Measurements from ENCODE around the gene POR. TPM values are rescaled to one million over a fixed set of nuclear protein-coding genes. Genes with fewer than 3 reads are reported as not detected.
"Not testable (repeated sequence)": the region's sequence is repeated elsewhere in the genome, so short reads cannot be mapped to it uniquely, and the experiment has no call there.

Gene POR
- total RNA-seq, 1 experiment from 2014 or later = 168 TPM

- Histone ChIP-seq H3K9me3 (ENCODE audit: control insufficient read depth, insufficient read depth, low read depth, low read length) (no peaks in the 10 kb centered on the region), H3K4me3 (ENCODE audit: low read depth in 2 of 2, low read length in 2 of 2) (no peak overlapping the region), H3K4me1 (ENCODE audit: control insufficient read depth, insufficient read depth, low read length) (peaks cover 12% of the 10 kb centered on the region; the same call in 1 of the 2 replicates), H3K27me3 (ENCODE audit: control insufficient read depth, insufficient read depth, low read length) (no peaks in the 10 kb centered on the region), H3K27ac (ENCODE audit: low read length) (no peak overlapping the region), H3K36me3 (ENCODE audit: control insufficient read depth, insufficient read depth, low read length) (peaks cover 6% of the 10 kb centered on the region; the same call in 1 of the 2 replicates)
- ChIA-PET POLR2A (no interaction called here), CTCF (no interaction called here)
- DNase-seq (ENCODE audit: low read depth, low spot score) (no peak), ATAC-seq (no peak)
- no peak for TF ChIP-seq REST (IDR thresholded peaks at IDR 0.05; ENCODE audit: insufficient read depth in 1 of 2, low read depth in 2 of 2, low read length in 1 of 2)
- TF ChIP-seq CTCF (IDR thresholded peaks at IDR 0.05) = no peak
- no peak for TF ChIP-seq POLR2AphosphoS5 (IDR thresholded peaks at IDR 0.05; ENCODE audit: low read depth, low read length)
- TF ChIP-seq TCF7L2 (IDR thresholded peaks at IDR 0.05; ENCODE audit: low read depth, low read length) = no peak
- BruUV-seq (replicated peaks) = no TSS peak
- intact Hi-C loops (cut with micrococcal nuclease; ENCODE audit: unreplicated experiment) = no loop called here
- in situ Hi-C loops (cut with HindIII; ENCODE audit: low pct_unique_long_range_greater_than_20kb, low sequenced_read_pairs) = no loop called here
Measured at GRCh38 chr7:75881436-75882095, 33.4 kb upstream of the POR start.

GRCh38 chr7:75883265-75883824, 31.6 kb upstream of the POR start:
- intact Hi-C loops (cut with micrococcal nuclease; ENCODE audit: unreplicated experiment); H3K27ac ChIP-seq (ENCODE audit: low read length); H3K27me3 ChIP-seq (ENCODE audit: control insufficient read depth, insufficient read depth, low read length); H3K36me3 ChIP-seq (ENCODE audit: control insufficient read depth, insufficient read depth, low read length); POLR2A ChIA-PET; in situ Hi-C loops (cut with HindIII; ENCODE audit: low pct_unique_long_range_greater_than_20kb, low sequenced_read_pairs); BruUV-seq (replicated peaks); H3K9me3 ChIP-seq (ENCODE audit: control insufficient read depth, insufficient read depth, low read depth, low read length); H3K4me1 ChIP-seq (ENCODE audit: control insufficient read depth, insufficient read depth, low read length); ATAC-seq; H3K4me3 ChIP-seq (ENCODE audit: low read depth in 2 of 2, low read length in 2 of 2); DNase-seq (ENCODE audit: low read depth, low spot score): not testable (repeated sequence)
- CTCF ChIA-PET = interaction anchor here (0.5 kb wide), 1 partner anchor 123 kb away, joined by 3 read pairs; no protein-coding TSS in a partner anchor

GRCh38 chr7:75884476-75884875, 30.5 kb upstream of the POR start:
- intact Hi-C loops (cut with micrococcal nuclease; ENCODE audit: unreplicated experiment) = no loop called here
- CTCF ChIA-PET = no interaction called here
- in situ Hi-C loops (cut with HindIII; ENCODE audit: low pct_unique_long_range_greater_than_20kb, low sequenced_read_pairs) = no loop called here
- POLR2A ChIA-PET = no interaction called here
- BruUV-seq (replicated peaks) = no TSS peak
- H3K36me3 ChIP-seq (ENCODE audit: control insufficient read depth, insufficient read depth, low read length) = peaks cover 8% of the 10 kb centered on the region; the same call in 1 of the 2 replicates
- peaks cover 7% of the 10 kb centered on the region; the same call in 1 of the 2 replicates for H3K4me1 ChIP-seq (ENCODE audit: control insufficient read depth, insufficient read depth, low read length)
- H3K27me3 ChIP-seq (ENCODE audit: control insufficient read depth, insufficient read depth, low read length) = no peaks in the 10 kb centered on the region
- no peak overlapping the region for H3K27ac ChIP-seq (ENCODE audit: low read length)
- DNase-seq (ENCODE audit: low read depth, low spot score) = no peak
- no peak for ATAC-seq
- TF ChIP-seq SIN3A (IDR thresholded peaks at IDR 0.05; ENCODE audit: borderline replicate concordance, insufficient read depth, low read depth, low read length) = no peak
- TF ChIP-seq CTCF (IDR thresholded peaks at IDR 0.05) = no peak
- TF ChIP-seq REST (IDR thresholded peaks at IDR 0.05; ENCODE audit: insufficient read depth in 1 of 2, low read depth in 2 of 2, low read length in 1 of 2) = no peak
- TF ChIP-seq TCF7L2 (IDR thresholded peaks at IDR 0.05; ENCODE audit: low read depth, low read length) = no peak
- no peak for TF ChIP-seq POLR2AphosphoS5 (IDR thresholded peaks at IDR 0.05; ENCODE audit: low read depth, low read length)
- no peak overlapping the region for H3K4me3 ChIP-seq (ENCODE audit: low read depth in 2 of 2, low read length in 2 of 2)
- no peaks in the 10 kb centered on the region for H3K9me3 ChIP-seq (ENCODE audit: control insufficient read depth, insufficient read depth, low read depth, low read length)

All from Panc1 (cell line).